ENCODE data around the gene MED27. TPM values are rescaled to one million over a fixed set of nuclear protein-coding genes. Genes with fewer than 3 reads are reported as not detected.

MED27 gene
- total RNA-seq, 1 donor from 2014 or later: 28.2 TPM

- no peak for DNase-seq (ENCODE audit: low spot score)
- H3K4me3 Mint-ChIP-seq (ENCODE audit: unreplicated experiment): no peak overlapping the region
- peaks cover 16% of the 10 kb centered on the region for H3K4me1 Mint-ChIP-seq (ENCODE audit: low read depth)
- no peaks in the 10 kb centered on the region for H3K9me3 Mint-ChIP-seq (ENCODE audit: low read depth)
- H3K36me3 Mint-ChIP-seq (ENCODE audit: low read depth): peaks cover 1% of the 10 kb centered on the region
- H3K27me3 Mint-ChIP-seq (ENCODE audit: low read depth): no peaks in the 10 kb centered on the region
- TF ChIP-seq CTCF (IDR thresholded peaks at IDR 0.05): no peak
- H3K27ac Mint-ChIP-seq (ENCODE audit: unreplicated experiment): no peak overlapping the region
Measured at GRCh38 chr9:131918481-131918880, 161.2 kb downstream of the MED27 start.

- no peak for DNase-seq (ENCODE audit: low spot score)
- Mint-ChIP-seq H3K4me1 (ENCODE audit: low read depth) (peaks cover 16% of the 10 kb centered on the region), H3K27ac (ENCODE audit: unreplicated experiment) (no peak overlapping the region), H3K4me3 (ENCODE audit: unreplicated experiment) (no peak overlapping the region), H3K36me3 (ENCODE audit: low read depth) (peaks cover 1% of the 10 kb centered on the region), H3K9me3 (ENCODE audit: low read depth) (no peaks in the 10 kb centered on the region), H3K27me3 (ENCODE audit: low read depth) (no peaks in the 10 kb centered on the region)
- no peak for TF ChIP-seq CTCF (IDR thresholded peaks at IDR 0.05)
Measured at GRCh38 chr9:131917009-131917408, 162.7 kb downstream of the MED27 start.

- Mint-ChIP-seq H3K27ac (ENCODE audit: unreplicated experiment) (no peak overlapping the region), H3K4me1 (ENCODE audit: low read depth) (peaks cover 16% of the 10 kb centered on the region), H3K27me3 (ENCODE audit: low read depth) (no peaks in the 10 kb centered on the region), H3K4me3 (ENCODE audit: unreplicated experiment) (no peak overlapping the region), H3K36me3 (ENCODE audit: low read depth) (no peaks in the 10 kb centered on the region), H3K9me3 (ENCODE audit: low read depth) (no peaks in the 10 kb centered on the region)
- DNase-seq (ENCODE audit: low spot score): no peak
- no peak for TF ChIP-seq CTCF (IDR thresholded peaks at IDR 0.05)
Measured at GRCh38 chr9:131915181-131915580, 164.5 kb downstream of the MED27 start.

- no peaks in the 10 kb centered on the region for H3K27me3 Mint-ChIP-seq (ENCODE audit: low read depth)
- H3K4me3 Mint-ChIP-seq (ENCODE audit: unreplicated experiment): no peak overlapping the region
- peaks cover 12% of the 10 kb centered on the region for H3K4me1 Mint-ChIP-seq (ENCODE audit: low read depth)
- no peaks in the 10 kb centered on the region for H3K36me3 Mint-ChIP-seq (ENCODE audit: low read depth)
- H3K27ac Mint-ChIP-seq (ENCODE audit: unreplicated experiment): no peak overlapping the region
- H3K9me3 Mint-ChIP-seq (ENCODE audit: low read depth): no peaks in the 10 kb centered on the region
- no peak for DNase-seq (ENCODE audit: low spot score)
- no peak for TF ChIP-seq CTCF (IDR thresholded peaks at IDR 0.05)
Measured at GRCh38 chr9:131912671-131913070, 167.0 kb downstream of the MED27 start.

GRCh38 chr9:131912069-131912468 lies 167.6 kb downstream of the MED27 start:
- H3K4me1 Mint-ChIP-seq (ENCODE audit: low read depth): peaks cover 12% of the 10 kb centered on the region
- peaks cover 1% of the 10 kb centered on the region for H3K36me3 Mint-ChIP-seq (ENCODE audit: low read depth)
- H3K27me3 Mint-ChIP-seq (ENCODE audit: low read depth): no peaks in the 10 kb centered on the region
- no peaks in the 10 kb centered on the region for H3K9me3 Mint-ChIP-seq (ENCODE audit: low read depth)
- no peak for TF ChIP-seq CTCF (IDR thresholded peaks at IDR 0.05)
- no peak overlapping the region for H3K27ac Mint-ChIP-seq (ENCODE audit: unreplicated experiment)
- no peak overlapping the region for H3K4me3 Mint-ChIP-seq (ENCODE audit: unreplicated experiment)
- DNase-seq (ENCODE audit: low spot score): no peak

All from chondrocyte (in vitro differentiated cells).